Gastrocnemius medialis (tissue), 4 donors: ENCODE results near the gene TBCD. TPM values are rescaled to one million over a fixed set of nuclear protein-coding genes. Genes with fewer than 3 reads are reported as not detected.

ENCODE experiments used
- ATAC-seq, 2 donors: fragments of 150-250 bp; one replicate each; pipeline ENCODE4 v1.9.1; 2016
- DNase-seq, 2 donors: peaks; one replicate each; pipeline ENCODE4 v3.0.0-alpha.2; 2019
- H3K27ac ChIP-seq, 4 donors: fragments of 200-600 bp; sonication (generic); 1 replicate in 1 of 4; 2 replicates in 3 of 4; pipeline ENCODE4 v1.5.1; 2016 to 2018; ENCODE audit warnings: mild to moderate bottlenecking in 2 of 4, moderate library complexity in 1 of 4
- H3K27me3 ChIP-seq, 3 donors: fragments of 200-600 bp; sonication (generic) in 2 of 3; 1 replicate in 1 of 3; 2 replicates in 2 of 3; pipeline versions ENCODE4 v1.5.1 to v1.6.0; 2016 to 2019; ENCODE audit warnings: mild to moderate bottlenecking in 1 of 3, moderate library complexity in 1 of 3
- H3K36me3 ChIP-seq, 2 donors: fragments of 200-600 bp; sonication (generic) in 1 of 2; one replicate each; pipeline ENCODE4 v1.5.1; 2017 to 2018
- H3K4me1 ChIP-seq, 2 donors: fragments of 200-600 bp; sonication (generic) in 1 of 2; one replicate each; pipeline ENCODE4 v1.5.1; 2016 to 2017; ENCODE audit warnings: mild to moderate bottlenecking in 2 of 2
- H3K4me3 ChIP-seq, 4 donors: fragments of 200-600 bp; sonication (generic) in 3 of 4; 1 replicate in 1 of 4; 2 replicates in 3 of 4; pipeline ENCODE4 v1.5.1; 2016 to 2019; ENCODE audit warnings: mild to moderate bottlenecking in 2 of 4
- H3K9me3 ChIP-seq, 3 donors: fragments of 200-600 bp; sonication (generic) in 2 of 3; 1 replicate in 1 of 3; 2 replicates in 2 of 3; pipeline ENCODE4 v1.5.1; 2016 to 2019
- POLR2A ChIP-seq, 2 donors: fragments of 450-650 bp; IDR thresholded peaks; one replicate each; pipeline ENCODE4 v1.6.1; 2017; ENCODE audit warnings: antibody characterized with exemption in 2 of 2, mild to moderate bottlenecking in 2 of 2, moderate library complexity in 2 of 2
- in situ Hi-C, 4 donors: fragments of 200-750 bp; cut with MboI; loops; one replicate each; pipeline versions ENCODE4 v1.15.0 to v1.8.0; 2017; ENCODE audit warnings: low sequenced_read_pairs in 4 of 4
- intact Hi-C: fragments of 100-400 bp; cut with DNase I; formaldehyde crosslinking; loops from one replicate; pipeline ENCODE4 v1.15.1; 2023; ENCODE audit warnings: low total_unique reads
- total RNA-seq, 4 donors: library from RNA; depleted of rRNA; stranded (reverse); fragments of >200 nt; gene quantifications; one replicate each; pipeline versions ENCODE4 v1.1.0 to v1.2.3, GENCODE V29; 2016
- TF ChIP-seq, protein P1 (sequence below), 5 experiments: fragments of 450-650 bp in 3 of 5; fragments of 200-600 bp in 2 of 5; sonication (generic) in 2 of 5; IDR thresholded peaks in 4 of 5; conservative IDR thresholded peaks in 1 of 5; 1 replicate in 4 of 5; 2 replicates in 1 of 5; pipeline ENCODE4 v1.5.1; 2016 to 2019; ENCODE audit warnings: antibody characterized with exemption in 5 of 5, mild to moderate bottlenecking in 3 of 5, moderate library complexity in 3 of 5

The TBCD gene
- total RNA-seq, 4 donors from 2014 or later = 18.0 to 50.4 (median 33.3) TPM

DNA sequence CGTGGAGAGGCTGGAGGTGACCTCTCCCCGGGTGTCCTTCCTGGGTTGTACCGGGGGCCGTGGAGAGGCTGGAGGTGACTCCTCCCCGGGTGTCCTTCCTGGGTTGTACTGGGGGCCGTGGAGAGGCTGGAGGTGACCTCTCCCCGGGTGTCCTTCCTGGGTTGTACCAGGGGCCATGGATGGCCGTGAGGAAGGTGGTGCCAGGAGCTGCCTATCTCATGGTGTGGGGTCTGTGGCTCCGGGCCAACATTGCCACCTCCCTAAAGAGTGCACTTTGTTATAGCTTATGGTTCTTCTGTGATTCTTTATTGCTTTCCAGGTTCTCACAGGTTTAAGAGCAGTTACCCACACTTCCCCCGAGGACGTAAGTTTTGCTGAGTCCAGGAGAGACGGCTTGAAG, 174.2 kb downstream of the TBCD start:
- no peak for ATAC-seq
- in situ Hi-C loops = no loop called here
- intact Hi-C loops = no loop called here
- no peak for DNase-seq
- no peaks in the 10 kb centered on the region for H3K9me3 ChIP-seq
- H3K27ac ChIP-seq = no peak overlapping the region
- TF ChIP-seq, protein P1, sequence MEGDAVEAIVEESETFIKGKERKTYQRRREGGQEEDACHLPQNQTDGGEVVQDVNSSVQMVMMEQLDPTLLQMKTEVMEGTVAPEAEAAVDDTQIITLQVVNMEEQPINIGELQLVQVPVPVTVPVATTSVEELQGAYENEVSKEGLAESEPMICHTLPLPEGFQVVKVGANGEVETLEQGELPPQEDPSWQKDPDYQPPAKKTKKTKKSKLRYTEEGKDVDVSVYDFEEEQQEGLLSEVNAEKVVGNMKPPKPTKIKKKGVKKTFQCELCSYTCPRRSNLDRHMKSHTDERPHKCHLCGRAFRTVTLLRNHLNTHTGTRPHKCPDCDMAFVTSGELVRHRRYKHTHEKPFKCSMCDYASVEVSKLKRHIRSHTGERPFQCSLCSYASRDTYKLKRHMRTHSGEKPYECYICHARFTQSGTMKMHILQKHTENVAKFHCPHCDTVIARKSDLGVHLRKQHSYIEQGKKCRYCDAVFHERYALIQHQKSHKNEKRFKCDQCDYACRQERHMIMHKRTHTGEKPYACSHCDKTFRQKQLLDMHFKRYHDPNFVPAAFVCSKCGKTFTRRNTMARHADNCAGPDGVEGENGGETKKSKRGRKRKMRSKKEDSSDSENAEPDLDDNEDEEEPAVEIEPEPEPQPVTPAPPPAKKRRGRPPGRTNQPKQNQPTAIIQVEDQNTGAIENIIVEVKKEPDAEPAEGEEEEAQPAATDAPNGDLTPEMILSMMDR (IDR thresholded peaks at IDR 0.05 in 4 of 5, conservative IDR thresholded peaks at IDR 0.05 in 1 of 5) = no peak
- TF ChIP-seq POLR2A (IDR thresholded peaks at IDR 0.05) = no peak
- H3K4me3 ChIP-seq = no peak overlapping the region
- no peaks in the 10 kb centered on the region for H3K27me3 ChIP-seq
- H3K4me1 ChIP-seq = peaks cover 0 to 3% of the 10 kb centered on the region in 2 donors
- peaks cover 0 to 57% of the 10 kb centered on the region in 2 donors for H3K36me3 ChIP-seq

DNA sequence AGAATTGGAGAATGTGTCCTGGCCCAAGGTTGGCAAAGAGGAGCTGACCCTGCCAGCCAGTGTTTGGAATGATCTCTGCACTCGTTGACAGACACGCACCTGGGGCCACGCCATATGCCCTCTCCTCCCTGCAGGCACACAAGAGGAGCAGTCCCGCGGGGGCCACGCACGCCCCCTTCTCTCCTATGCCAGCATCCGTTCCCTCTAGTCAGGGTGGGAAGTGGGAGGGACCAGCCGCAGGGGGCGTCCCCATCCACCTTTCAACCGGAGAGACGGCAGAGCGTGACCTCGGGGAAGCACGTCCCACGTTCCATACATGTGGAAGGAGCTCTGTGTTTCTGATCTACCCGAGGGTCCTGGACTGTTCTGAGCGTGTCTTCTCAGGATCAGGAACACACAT, 174.9 kb downstream of the TBCD start:
- no peak overlapping the region for H3K27ac ChIP-seq
- in situ Hi-C loops (no loop called here), intact Hi-C loops (no loop called here)
- ATAC-seq (no peak), DNase-seq (no peak)
- no peaks in the 10 kb centered on the region for H3K9me3 ChIP-seq
- no peak overlapping the region for H3K4me3 ChIP-seq
- H3K27me3 ChIP-seq = no peaks in the 10 kb centered on the region
- no peak for TF ChIP-seq POLR2A (IDR thresholded peaks at IDR 0.05)
- TF ChIP-seq, protein P1 (IDR thresholded peaks at IDR 0.05 in 4 of 5, conservative IDR thresholded peaks at IDR 0.05 in 1 of 5) = no peak
- peaks cover 0 to 61% of the 10 kb centered on the region in 2 donors for H3K36me3 ChIP-seq
- H3K4me1 ChIP-seq = peaks cover under 1 to 3% of the 10 kb centered on the region in 2 donors

DNA sequence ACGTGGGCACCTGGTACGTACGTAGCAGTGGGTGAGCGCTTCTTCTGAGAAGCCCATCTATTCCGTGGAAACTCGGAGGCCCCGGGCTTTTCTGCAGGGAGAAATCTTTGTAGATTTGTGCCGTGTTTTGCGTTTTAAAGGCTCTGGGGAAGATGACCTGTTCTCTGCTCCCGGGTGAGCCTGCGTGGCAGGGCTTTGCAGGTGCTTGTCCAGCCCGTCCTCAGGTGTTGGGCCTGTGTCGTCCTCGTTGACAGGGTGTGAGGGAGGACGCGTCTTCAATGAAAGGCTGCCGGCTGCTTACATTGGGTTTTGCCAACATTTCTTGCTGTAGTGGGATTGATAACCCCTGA, 175.4 kb downstream of the TBCD start:
- Histone ChIP-seq H3K4me1 (peaks cover 3% of the 10 kb centered on the region in 2 donors), H3K4me3 (no peak overlapping the region), H3K36me3 (peaks cover 0 to 61% of the 10 kb centered on the region in 2 donors), H3K27ac (no peak overlapping the region), H3K27me3 (no peaks in the 10 kb centered on the region), H3K9me3 (no peaks in the 10 kb centered on the region)
- ATAC-seq (no peak), DNase-seq (no peak)
- intact Hi-C loops = no loop called here
- TF ChIP-seq POLR2A (IDR thresholded peaks at IDR 0.05) = no peak
- TF ChIP-seq, protein P1 (IDR thresholded peaks at IDR 0.05 in 4 of 5, conservative IDR thresholded peaks at IDR 0.05 in 1 of 5) = no peak
- in situ Hi-C loops = no loop called here

DNA sequence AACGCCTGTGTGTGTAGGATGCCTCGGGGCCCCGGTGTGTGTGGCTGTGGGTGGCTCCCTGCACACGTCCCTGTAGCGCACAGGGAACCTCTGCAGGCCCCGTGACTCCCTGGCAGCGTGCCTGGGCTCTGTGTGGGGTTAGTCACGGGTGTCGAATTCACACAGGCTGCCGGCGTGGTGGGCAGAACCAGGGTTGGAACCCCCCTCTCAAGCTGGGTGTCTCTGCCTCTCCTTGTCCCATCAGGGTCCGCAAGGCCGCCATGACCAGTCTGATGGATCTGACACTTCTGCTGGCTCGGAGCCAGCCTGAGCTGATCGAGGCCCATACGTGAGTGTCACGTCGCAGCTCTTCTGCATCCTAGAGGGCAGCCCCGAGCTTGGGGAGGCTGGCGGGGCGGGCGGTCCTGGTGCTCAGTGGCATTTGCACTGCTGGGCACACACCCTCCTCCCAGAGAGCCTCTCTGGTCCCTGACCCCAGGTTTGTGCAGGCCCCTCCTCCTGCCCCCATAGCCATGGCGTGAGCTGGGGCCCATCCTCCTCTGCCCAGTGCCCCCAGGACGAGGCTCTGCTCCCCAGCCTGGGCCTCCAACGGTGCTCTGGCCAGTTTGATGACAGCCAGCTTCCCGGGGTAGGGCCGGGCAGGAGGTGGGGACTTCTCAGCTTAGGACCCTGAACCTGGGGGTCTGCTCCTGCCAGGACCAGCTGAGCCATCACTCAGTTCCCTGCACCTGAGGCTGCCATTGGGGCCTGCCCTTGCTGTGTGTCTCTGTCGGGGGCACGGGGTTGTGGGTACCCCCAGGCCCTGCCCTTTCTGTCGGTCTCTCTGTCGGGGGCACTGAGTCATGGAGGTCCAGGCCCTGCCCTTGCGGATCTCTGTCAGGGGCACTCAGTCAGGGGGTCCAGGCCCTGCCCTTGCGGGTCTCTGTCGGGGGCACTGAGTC, 176.1 kb downstream of the TBCD start:
- no peak for ATAC-seq
- H3K27me3 ChIP-seq = no peaks in the 10 kb centered on the region
- TF ChIP-seq, protein P1 (IDR thresholded peaks at IDR 0.05 in 4 of 5, conservative IDR thresholded peaks at IDR 0.05 in 1 of 5) = no peak
- TF ChIP-seq POLR2A (IDR thresholded peaks at IDR 0.05) = no peak
- intact Hi-C loops = no loop called here
- peaks cover 0 to 67% of the 10 kb centered on the region in 2 donors for H3K36me3 ChIP-seq
- H3K9me3 ChIP-seq = no peaks in the 10 kb centered on the region
- no peak overlapping the region for H3K27ac ChIP-seq
- in situ Hi-C loops = no loop called here
- no peak overlapping the region for H3K4me3 ChIP-seq
- no peak for DNase-seq
- peaks cover 3% of the 10 kb centered on the region in 2 donors for H3K4me1 ChIP-seq
